ENCODE measurements around the gene TRIB2.

DNA sequence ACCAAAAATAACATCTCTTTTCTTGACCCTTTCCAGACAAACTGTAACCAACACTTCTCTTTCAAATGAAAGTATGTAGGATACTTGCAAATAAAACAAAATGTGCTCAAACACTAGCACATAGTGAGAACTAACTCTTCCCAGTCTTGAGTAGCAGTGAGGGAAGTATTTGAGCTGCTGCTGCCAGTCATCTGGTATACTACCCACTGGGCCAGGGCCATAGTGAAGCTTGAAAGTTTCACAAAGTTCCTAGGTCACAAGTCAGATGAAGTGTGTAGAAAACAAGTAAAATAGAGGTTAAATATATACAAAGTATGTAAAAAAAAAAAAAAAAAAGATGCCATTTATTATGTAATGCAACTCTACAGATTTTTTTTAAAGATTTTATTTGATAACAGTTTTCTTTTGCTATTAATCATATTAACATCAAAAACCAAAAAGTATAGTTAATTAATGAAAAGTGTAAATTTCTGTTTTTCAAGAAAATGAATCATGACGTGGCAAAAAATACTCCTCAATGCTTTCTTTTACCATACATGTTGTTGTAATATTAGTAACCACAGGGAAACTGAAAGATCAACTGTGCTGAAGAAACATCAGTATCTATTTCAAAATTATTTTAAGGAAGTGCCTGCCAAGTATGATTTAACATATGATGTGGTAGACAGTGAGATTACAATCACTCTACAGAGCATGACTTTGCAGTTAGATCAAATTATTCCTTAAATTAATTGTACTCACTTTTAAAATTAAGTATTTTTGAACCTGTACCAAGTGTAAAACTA, 21.6 kb upstream of the TRIB2 start:
- no peak for TF ChIP-seq EZH2phosphoT487 (IDR thresholded peaks at IDR 0.05; ENCODE audit: low read depth, severe bottlenecking, unreplicated experiment)
- TF ChIP-seq, protein P1, sequence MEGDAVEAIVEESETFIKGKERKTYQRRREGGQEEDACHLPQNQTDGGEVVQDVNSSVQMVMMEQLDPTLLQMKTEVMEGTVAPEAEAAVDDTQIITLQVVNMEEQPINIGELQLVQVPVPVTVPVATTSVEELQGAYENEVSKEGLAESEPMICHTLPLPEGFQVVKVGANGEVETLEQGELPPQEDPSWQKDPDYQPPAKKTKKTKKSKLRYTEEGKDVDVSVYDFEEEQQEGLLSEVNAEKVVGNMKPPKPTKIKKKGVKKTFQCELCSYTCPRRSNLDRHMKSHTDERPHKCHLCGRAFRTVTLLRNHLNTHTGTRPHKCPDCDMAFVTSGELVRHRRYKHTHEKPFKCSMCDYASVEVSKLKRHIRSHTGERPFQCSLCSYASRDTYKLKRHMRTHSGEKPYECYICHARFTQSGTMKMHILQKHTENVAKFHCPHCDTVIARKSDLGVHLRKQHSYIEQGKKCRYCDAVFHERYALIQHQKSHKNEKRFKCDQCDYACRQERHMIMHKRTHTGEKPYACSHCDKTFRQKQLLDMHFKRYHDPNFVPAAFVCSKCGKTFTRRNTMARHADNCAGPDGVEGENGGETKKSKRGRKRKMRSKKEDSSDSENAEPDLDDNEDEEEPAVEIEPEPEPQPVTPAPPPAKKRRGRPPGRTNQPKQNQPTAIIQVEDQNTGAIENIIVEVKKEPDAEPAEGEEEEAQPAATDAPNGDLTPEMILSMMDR (IDR thresholded peaks at IDR 0.05; ENCODE audit: poor library complexity): no peak

Measured in hepatocyte (in vitro differentiated cells).